SK-N-SH (cell line): ENCODE results near the gene CLEC4G.

Experiments used
- FOXM1 ChIP-seq: IDR thresholded peaks from 2 replicates; pipeline ENCODE4 v1.4.0; 2012; ENCODE audit warnings: low read depth, mild to moderate bottlenecking
- POLR2AphosphoS5 ChIP-seq: IDR thresholded peaks from 2 replicates; pipeline ENCODE4 v1.6.1; 2012; ENCODE audit warnings: low read depth, low read length
- SIN3A ChIP-seq: IDR thresholded peaks from 2 replicates; pipeline ENCODE4 v1.6.1; 2012; ENCODE audit warnings: low read depth, mild to moderate bottlenecking, low read length, moderate library complexity, borderline replicate concordance
- TF ChIP-seq, protein P1 (sequence below): fragments of 200-600 bp; sonication (generic); IDR thresholded peaks from 2 replicates; pipeline ENCODE4 v1.6.1; 2017; ENCODE audit warnings: antibody characterized with exemption, mild to moderate bottlenecking, moderate library complexity

DNA sequence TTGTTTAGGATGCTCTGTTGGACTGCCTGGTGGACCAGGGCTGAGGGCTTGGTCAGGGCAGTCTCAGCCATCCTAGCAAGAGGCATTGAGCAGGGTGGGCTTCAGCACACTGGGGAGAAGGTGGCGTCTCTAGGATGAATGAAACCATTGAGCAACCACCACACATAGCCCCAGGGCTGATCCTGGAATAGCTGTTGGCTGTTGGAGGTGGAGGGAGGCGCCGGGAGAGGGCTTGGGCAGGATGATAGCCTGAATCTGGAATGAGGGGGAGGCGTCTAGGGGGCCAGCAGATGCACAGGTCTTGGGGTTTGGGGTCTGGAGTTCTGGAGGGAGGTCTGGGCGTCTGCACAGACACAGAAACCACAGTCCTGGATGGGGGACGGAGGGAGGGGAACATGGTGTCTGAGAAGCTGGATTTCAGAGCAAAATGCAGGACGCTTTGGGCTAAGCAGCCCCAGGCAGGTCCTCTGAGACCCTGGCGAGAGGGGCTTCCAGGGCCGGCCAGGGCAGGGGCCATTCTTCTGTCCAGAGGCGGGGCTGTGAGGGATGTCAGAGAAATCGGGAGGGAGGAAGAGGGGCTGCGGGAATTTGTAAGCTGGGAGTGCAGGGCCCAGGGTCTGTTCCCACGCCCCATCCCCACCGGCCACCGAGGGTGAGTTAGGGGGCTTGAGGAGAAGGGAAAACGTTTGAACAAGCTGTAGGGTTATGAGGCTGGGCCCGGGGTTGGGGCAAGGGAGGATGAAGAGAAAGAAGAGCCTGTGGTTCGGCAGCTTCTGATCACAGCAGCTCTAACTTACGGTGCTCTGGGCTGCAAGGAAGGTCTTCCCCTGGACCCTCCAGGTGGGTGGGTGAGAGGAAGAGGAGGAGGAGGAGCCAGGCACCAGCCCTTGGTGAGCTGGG lies 46.1 kb downstream of the CLEC4G start:
- TF ChIP-seq, protein P1, sequence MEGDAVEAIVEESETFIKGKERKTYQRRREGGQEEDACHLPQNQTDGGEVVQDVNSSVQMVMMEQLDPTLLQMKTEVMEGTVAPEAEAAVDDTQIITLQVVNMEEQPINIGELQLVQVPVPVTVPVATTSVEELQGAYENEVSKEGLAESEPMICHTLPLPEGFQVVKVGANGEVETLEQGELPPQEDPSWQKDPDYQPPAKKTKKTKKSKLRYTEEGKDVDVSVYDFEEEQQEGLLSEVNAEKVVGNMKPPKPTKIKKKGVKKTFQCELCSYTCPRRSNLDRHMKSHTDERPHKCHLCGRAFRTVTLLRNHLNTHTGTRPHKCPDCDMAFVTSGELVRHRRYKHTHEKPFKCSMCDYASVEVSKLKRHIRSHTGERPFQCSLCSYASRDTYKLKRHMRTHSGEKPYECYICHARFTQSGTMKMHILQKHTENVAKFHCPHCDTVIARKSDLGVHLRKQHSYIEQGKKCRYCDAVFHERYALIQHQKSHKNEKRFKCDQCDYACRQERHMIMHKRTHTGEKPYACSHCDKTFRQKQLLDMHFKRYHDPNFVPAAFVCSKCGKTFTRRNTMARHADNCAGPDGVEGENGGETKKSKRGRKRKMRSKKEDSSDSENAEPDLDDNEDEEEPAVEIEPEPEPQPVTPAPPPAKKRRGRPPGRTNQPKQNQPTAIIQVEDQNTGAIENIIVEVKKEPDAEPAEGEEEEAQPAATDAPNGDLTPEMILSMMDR: no peak
- TF ChIP-seq SIN3A (no peak), POLR2AphosphoS5 (no peak), FOXM1 (no peak)
